A549 (cell line): Measurements from ENCODE around the gene KIF24. TPM values are rescaled to one million over a fixed set of nuclear protein-coding genes. Genes with fewer than 3 reads are reported as not detected.
A peak's percentile ranks its signal among the peaks of the same experiment; 100 is the strongest.

Experiments used
- ATAC-seq, 2 experiments: fragments of 200-7000 bp in 1 of 2; fragments of >200 bp in 1 of 2; cut with Nextera tagmentation in 1 of 2; cut with Tn5 transposase in 1 of 2; 3 replicates each; pipeline versions ENCODE4 v1.8.0 to v1.9.1; 2018 to 2020; ENCODE audit warnings: mild to moderate bottlenecking in 1 of 2, moderate library complexity in 1 of 2
- CTCF ChIA-PET: fragments of 300-600 bp; sonication (Branson Sonifier 250); formaldehyde crosslinking; extraction: SDS; loops from one replicate; lab custom pipeline; 2021; ENCODE audit warnings: antibody characterized with exemption, inconsistent platforms; lab: Yijun Ruan, JAX
- POLR2A ChIA-PET: fragments of 350-600 bp; formaldehyde crosslinking; extraction: SDS; loops from one replicate; lab custom pipeline; 2021; ENCODE audit warnings: antibody characterized with exemption, inconsistent platforms; lab: Yijun Ruan, JAX
- DNase-seq, 2 experiments: peaks; one replicate each; pipeline versions ENCODE4 v3.0.0 to v3.0.0-alpha.2; 2011 to 2016; ENCODE audit warnings: low read depth in 1 of 2, low spot score in 1 of 2
- FAIRE-seq: peaks from 2 replicates; lab custom pipeline; 2011; peaks lifted over from hg19 to GRCh38; lab: Jason Lieb, UNC
- H3K27ac ChIP-seq, 2 experiments: fragments of >200 bp; sonication (Bioruptor Twin); formaldehyde crosslinking; 3 replicates each; pipeline ENCODE4 v1.5.1; 2016 to 2017
- H3K4me1 ChIP-seq: fragments of >200 bp; sonication (Bioruptor Twin); formaldehyde crosslinking; 3 replicates; pipeline ENCODE4 v1.6.1; 2016
- H3K4me2 ChIP-seq: fragments of >200 bp; sonication (Bioruptor Twin); formaldehyde crosslinking; 3 replicates; pipeline ENCODE4 v1.6.1; 2016
- H3K4me3 ChIP-seq: fragments of >200 bp; sonication (Bioruptor Twin); formaldehyde crosslinking; 3 replicates; pipeline ENCODE4 v1.5.1; 2016
- H3K9me3 ChIP-seq: fragments of >200 bp; sonication (Bioruptor Twin); formaldehyde crosslinking; 3 replicates; pipeline ENCODE4 v1.6.1; 2016
- CEBPB ChIP-seq, 2 experiments: fragments of >200 bp in 1 of 2; sonication (Bioruptor Twin) in 1 of 2; formaldehyde crosslinking in 1 of 2; IDR thresholded peaks; 2 replicates each; pipeline ENCODE4 v1.6.1; 2012 to 2016
- FOSL2 ChIP-seq, 2 experiments: fragments of 450-650 bp in 1 of 2; fragments of >200 bp in 1 of 2; sonication (Bioruptor Twin) in 1 of 2; formaldehyde crosslinking; IDR thresholded peaks; 2 replicates each; pipeline versions ENCODE4 v1.5.0 to v1.6.1; 2016 to 2020; ENCODE audit warnings: mild to moderate bottlenecking in 1 of 2, moderate library complexity in 1 of 2
- FOXS1 ChIP-seq: fragments of 250-450 bp; sonication (Bioruptor Pico); IDR thresholded peaks from 2 replicates; pipeline ENCODE4 v1.5.0; 2020; ENCODE audit warnings: mild to moderate bottlenecking, moderate library complexity
- HES2 ChIP-seq: fragments of >200 bp; sonication (Bioruptor Twin); formaldehyde crosslinking; IDR thresholded peaks from 2 replicates; pipeline ENCODE4 v1.6.1; 2016
- JUNB ChIP-seq: fragments of >200 bp; sonication (Bioruptor Twin); formaldehyde crosslinking; IDR thresholded peaks from 2 replicates; pipeline ENCODE4 v1.6.1; 2016
- MAFK ChIP-seq: fragments of 450-650 bp; IDR thresholded peaks from 2 replicates; pipeline ENCODE4 v1.6.1; 2014; ENCODE audit not compliant: partially characterized antibody
- MAZ ChIP-seq: fragments of 150-350 bp; IDR thresholded peaks from 2 replicates; pipeline ENCODE4 v1.6.1; 2014; ENCODE audit warnings: antibody characterized with exemption, low read depth, low read length, borderline replicate concordance
- NR3C1 ChIP-seq: fragments of >200 bp; sonication (Bioruptor Twin); formaldehyde crosslinking; IDR thresholded peaks from 3 replicates; pipeline ENCODE4 v1.6.1; 2017
- PHF8 ChIP-seq: fragments of 200-600 bp; sonication (generic); IDR thresholded peaks from 2 replicates; pipeline ENCODE4 v1.6.1; 2016; ENCODE audit warnings: low read depth, mild to moderate bottlenecking, antibody characterized with exemption, moderate library complexity, borderline replicate concordance
- RARB ChIP-seq: fragments of 250-450 bp; sonication (Bioruptor Pico); IDR thresholded peaks from 2 replicates; pipeline ENCODE4 v1.8.0; 2021; ENCODE audit warnings: mild to moderate bottlenecking, moderate library complexity
- RCOR1 ChIP-seq: fragments of 150-350 bp; IDR thresholded peaks from 2 replicates; pipeline ENCODE4 v1.6.1; 2014; ENCODE audit warnings: antibody characterized with exemption, low read length, low read depth
- RFX5 ChIP-seq: fragments of 450-650 bp; IDR thresholded peaks from 2 replicates; pipeline ENCODE4 v1.7.1; 2014; ENCODE audit warnings: antibody characterized with exemption, mild to moderate bottlenecking, moderate library complexity
- SMC3 ChIP-seq: fragments of >200 bp; sonication (Bioruptor Twin); formaldehyde crosslinking; IDR thresholded peaks from 3 replicates; pipeline ENCODE4 v1.6.1; 2018; ENCODE audit warnings: inconsistent platforms
- SREBF2 ChIP-seq: fragments of 450-650 bp; IDR thresholded peaks from 2 replicates; pipeline ENCODE4 v1.6.1; 2014; ENCODE audit warnings: mild to moderate bottlenecking, moderate library complexity
- TFCP2L1 ChIP-seq: fragments of 250-450 bp; sonication (Bioruptor Pico); IDR thresholded peaks from 2 replicates; pipeline ENCODE4 v1.5.0; 2021; ENCODE audit warnings: mild to moderate bottlenecking
- TP53 ChIP-seq: fragments of 250-450 bp; sonication (Bioruptor Pico); IDR thresholded peaks from 2 replicates; pipeline ENCODE4 v1.5.0; 2021; ENCODE audit warnings: mild to moderate bottlenecking, moderate library complexity
- USF2 ChIP-seq: fragments of 450-650 bp; IDR thresholded peaks from 2 replicates; pipeline ENCODE4 v1.6.1; 2014; ENCODE audit warnings: antibody characterized with exemption
- ZC3H11A ChIP-seq: fragments of 450-650 bp; IDR thresholded peaks from 2 replicates; pipeline ENCODE4 v1.6.1; 2014; ENCODE audit warnings: antibody characterized with exemption, mild to moderate bottlenecking
- ZNF302 ChIP-seq: fragments of 250-450 bp; sonication (Bioruptor Pico); IDR thresholded peaks from 2 replicates; pipeline ENCODE4 v1.9.0; 2021; ENCODE audit warnings: inconsistent platforms, mild to moderate bottlenecking, moderate library complexity
- ZSCAN20 ChIP-seq: fragments of 250-450 bp; sonication (Bioruptor Pico); IDR thresholded peaks from 2 replicates; pipeline ENCODE4 v1.8.0; 2022; ENCODE audit warnings: mild to moderate bottlenecking, moderate library complexity
- WGBS: methylation state at CpG from one replicate; pipeline ENCODE4 v1.1.6; 2017; ENCODE audit errors: missing lambda C conversion rate; 5-methylcytosine and 5-hydroxymethylcytosine counted together
- polyA plus RNA-seq, 4 experiments: library from polyadenylated mRNA; depleted of rRNA in 3 of 4; stranded (reverse); fragments of >200 nt; fragmentation: RNase III in 1 of 4; extraction: RNeasy Plus Mini Kit Qiagen cat#74134 plus additional on column Dnase treatment in 1 of 4; gene quantifications; 2 replicates in 3 of 4; 3 replicates in 1 of 4; pipeline ENCODE4 v1.2.3, GENCODE V29; 2011 to 2017
- TF ChIP-seq, protein P1 (sequence below): fragments of 200-600 bp; sonication (generic); IDR thresholded peaks from 2 replicates; pipeline ENCODE4 v1.6.1; 2016; ENCODE audit warnings: antibody characterized with exemption, mild to moderate bottlenecking, moderate library complexity

The KIF24 gene
- polyA plus RNA-seq, 2 of the 4 experiments (the other 2 are of a cell fraction) = 3.2 to 4.4 TPM

DNA sequence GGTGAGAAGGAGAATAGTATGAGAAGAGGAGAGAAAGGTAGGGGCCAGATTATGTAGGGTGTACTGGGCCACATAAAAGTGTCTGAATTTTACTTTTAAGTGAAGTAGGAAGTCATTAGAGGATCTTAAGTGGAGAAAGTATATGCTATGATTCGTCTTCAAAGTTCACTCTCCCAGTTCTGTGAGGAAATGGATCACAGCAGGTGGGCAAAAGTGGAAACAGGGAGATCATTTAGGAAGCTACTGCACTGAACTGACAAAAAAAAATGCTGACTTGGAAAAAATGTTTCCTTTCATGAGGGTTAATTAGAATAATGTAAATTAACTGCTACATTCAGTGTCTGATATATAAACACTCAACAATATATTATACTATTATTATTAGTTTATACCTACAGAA lies 2.4 kb downstream of the KIF24 start:
- FAIRE-seq (no peak), DNase-seq (no peak)
- Histone ChIP-seq H3K4me3 (no peak overlapping the region), H3K27ac (peak overlapping the region in 1 of 2 experiments; percentile 47; a peak in 1 of 6 replicates), H3K9me3 (no peaks in the 10 kb centered on the region), H3K4me2 (no peak overlapping the region)
- WGBS = 82% methylated on average over 1 of the region's 1 CpG
- TF ChIP-seq ZNF302 (no peak), MAFK (peak; percentile 92)
- TF ChIP-seq, all 56 proteins: peak for 1
- ChIA-PET CTCF (no interaction called here), POLR2A (no interaction called here)
- no peak for ATAC-seq
- peaks cover 10% of the 10 kb centered on the region; the same call in 2 of the 3 replicates for H3K4me1 ChIP-seq

- H3K4me1 ChIP-seq = peaks cover 6% of the 10 kb centered on the region; the same call in 2 of the 3 replicates
- H3K4me3 ChIP-seq = no peak overlapping the region
- no peak for ATAC-seq
- H3K9me3 ChIP-seq = no peaks in the 10 kb centered on the region
- DNase-seq = no peak
- no peak for TF ChIP-seq TFCP2L1 (CRISPR knock-in tag)
- TF ChIP-seq RARB = no peak
- no peak for TF ChIP-seq ZC3H11A
- TF ChIP-seq SMC3 = no peak
- TF ChIP-seq USF2 = no peak
- TF ChIP-seq RFX5 = no peak
- TF ChIP-seq NR3C1 = no peak
- no peak for TF ChIP-seq RCOR1
- TF ChIP-seq, protein P1, sequence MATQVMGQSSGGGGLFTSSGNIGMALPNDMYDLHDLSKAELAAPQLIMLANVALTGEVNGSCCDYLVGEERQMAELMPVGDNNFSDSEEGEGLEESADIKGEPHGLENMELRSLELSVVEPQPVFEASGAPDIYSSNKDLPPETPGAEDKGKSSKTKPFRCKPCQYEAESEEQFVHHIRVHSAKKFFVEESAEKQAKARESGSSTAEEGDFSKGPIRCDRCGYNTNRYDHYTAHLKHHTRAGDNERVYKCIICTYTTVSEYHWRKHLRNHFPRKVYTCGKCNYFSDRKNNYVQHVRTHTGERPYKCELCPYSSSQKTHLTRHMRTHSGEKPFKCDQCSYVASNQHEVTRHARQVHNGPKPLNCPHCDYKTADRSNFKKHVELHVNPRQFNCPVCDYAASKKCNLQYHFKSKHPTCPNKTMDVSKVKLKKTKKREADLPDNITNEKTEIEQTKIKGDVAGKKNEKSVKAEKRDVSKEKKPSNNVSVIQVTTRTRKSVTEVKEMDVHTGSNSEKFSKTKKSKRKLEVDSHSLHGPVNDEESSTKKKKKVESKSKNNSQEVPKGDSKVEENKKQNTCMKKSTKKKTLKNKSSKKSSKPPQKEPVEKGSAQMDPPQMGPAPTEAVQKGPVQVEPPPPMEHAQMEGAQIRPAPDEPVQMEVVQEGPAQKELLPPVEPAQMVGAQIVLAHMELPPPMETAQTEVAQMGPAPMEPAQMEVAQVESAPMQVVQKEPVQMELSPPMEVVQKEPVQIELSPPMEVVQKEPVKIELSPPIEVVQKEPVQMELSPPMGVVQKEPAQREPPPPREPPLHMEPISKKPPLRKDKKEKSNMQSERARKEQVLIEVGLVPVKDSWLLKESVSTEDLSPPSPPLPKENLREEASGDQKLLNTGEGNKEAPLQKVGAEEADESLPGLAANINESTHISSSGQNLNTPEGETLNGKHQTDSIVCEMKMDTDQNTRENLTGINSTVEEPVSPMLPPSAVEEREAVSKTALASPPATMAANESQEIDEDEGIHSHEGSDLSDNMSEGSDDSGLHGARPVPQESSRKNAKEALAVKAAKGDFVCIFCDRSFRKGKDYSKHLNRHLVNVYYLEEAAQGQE = no peak
- TF ChIP-seq MAFK = no peak
- TF ChIP-seq TP53 (CRISPR knock-in tag) = no peak
- no peak for TF ChIP-seq FOXS1 (CRISPR knock-in tag)
- no peak for TF ChIP-seq MAZ
- ChIA-PET POLR2A (no interaction called here), CTCF (no interaction called here)
- 60% methylated on average over 2 of the region's 2 CpGs for WGBS
- no peak for FAIRE-seq
- no peak overlapping the region for H3K4me2 ChIP-seq
- H3K27ac ChIP-seq = no peak overlapping the region
Observed at GRCh38 chr9:34322899-34323591, 6.0 kb downstream of the KIF24 start.

- ChIA-PET POLR2A (no interaction called here), CTCF (interaction anchor here (0.5 to 1.9 kb wide), 4 partner anchors 9 to 59 kb away, joined by 3 to 5 read pairs (median 4); no protein-coding TSS in a partner anchor)
- no peaks in the 10 kb centered on the region for H3K9me3 ChIP-seq
- no peak overlapping the region for H3K4me3 ChIP-seq
- no peak for FAIRE-seq
- H3K4me1 ChIP-seq = no peaks in the 10 kb centered on the region
- DNase-seq = no peak
- ATAC-seq = no peak
- no peak for TF ChIP-seq SREBF2
- no peak for TF ChIP-seq JUNB
- no peak for TF ChIP-seq FOSL2 (IDR thresholded peaks at IDR 0.05)
- TF ChIP-seq FOSL2 (CRISPR knock-in tag; IDR thresholded peaks at IDR 0.05) = no peak
- TF ChIP-seq ZSCAN20 (CRISPR knock-in tag) = no peak
- TF ChIP-seq ZC3H11A = no peak
- TF ChIP-seq ZNF302 = no peak
- TF ChIP-seq PHF8 = no peak
- no peak for TF ChIP-seq CEBPB (IDR thresholded peaks at IDR 0.05)
- TF ChIP-seq HES2 = no peak
- no peak overlapping the region for H3K27ac ChIP-seq
- 92% methylated on average over 7 of the region's 7 CpGs for WGBS
- H3K4me2 ChIP-seq = no peak overlapping the region
Observed at GRCh38 chr9:34321451-34321850, 7.6 kb downstream of the KIF24 start.
